ENCODE results near the gene FOXN1. TPM values are rescaled to one million over a fixed set of nuclear protein-coding genes. Genes with fewer than 3 reads are reported as not detected.

Gene FOXN1
- total and polyA plus RNA-seq, 2 donors (not counting 1 experiment from before 2014, with no cell fraction given) = not detected

DNA sequence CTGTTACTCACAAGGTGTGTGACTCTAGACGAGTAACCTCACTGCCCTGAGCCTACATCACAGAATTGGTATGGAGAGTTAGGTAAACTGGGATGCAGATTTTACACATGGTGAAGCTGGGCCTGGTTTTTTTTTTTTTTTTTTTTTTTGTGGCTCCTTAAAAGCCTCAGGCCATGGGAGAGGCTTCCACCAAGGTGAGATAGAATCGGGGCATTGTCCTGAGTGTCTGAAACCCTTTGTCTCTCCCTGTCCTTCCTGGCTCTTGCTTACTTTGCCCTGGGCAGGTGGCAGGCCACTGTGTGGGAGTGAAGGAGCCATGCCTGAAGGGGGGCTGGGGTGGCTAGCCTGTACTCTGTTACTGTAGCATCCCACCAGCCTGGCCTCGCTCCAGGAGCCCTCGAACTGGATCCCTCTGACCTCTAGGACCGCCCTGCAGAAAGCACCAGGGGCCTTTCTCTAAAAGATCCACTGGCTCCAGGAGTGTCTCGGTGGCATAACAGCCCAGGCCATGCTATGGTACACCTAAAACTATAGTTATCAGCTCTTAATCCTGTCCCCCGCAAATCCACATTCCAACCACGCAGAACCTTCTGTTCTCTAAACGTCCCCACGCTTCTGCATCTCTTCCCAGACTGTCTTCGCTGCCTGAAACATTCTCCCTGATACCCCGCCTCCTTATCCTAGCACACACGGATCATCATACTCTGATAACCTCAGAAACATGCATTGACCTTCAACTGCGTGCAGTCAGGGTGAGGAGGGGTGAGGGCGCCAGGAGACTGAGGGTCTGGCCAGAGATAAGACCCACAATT, 34.4 kb upstream of the FOXN1 start:
- no peaks in the 10 kb centered on the region for H3K36me3 ChIP-seq (ENCODE audit: control insufficient read depth, insufficient read depth, low read length)
- no peak overlapping the region for H2AFZ ChIP-seq (ENCODE audit: low read length)
- no peak overlapping the region for H3K4me3 ChIP-seq (replicated peaks in 1 of 4; ENCODE audit: control extremely low read depth in 1 of 4, insufficient read depth in 1 of 4, low read depth in 3 of 4, low read length in 4 of 4)
- H4K20me1 ChIP-seq (ENCODE audit: control insufficient read depth, extremely low read depth, insufficient read depth, low read length) = no peaks in the 10 kb centered on the region
- no peaks in the 10 kb centered on the region for H3K9me3 ChIP-seq (ENCODE audit: control insufficient read depth, insufficient read depth, low read depth, low read length)
- H3K9ac ChIP-seq (ENCODE audit: insufficient read depth, low read length) = no peak overlapping the region
- TF ChIP-seq, protein P1, sequence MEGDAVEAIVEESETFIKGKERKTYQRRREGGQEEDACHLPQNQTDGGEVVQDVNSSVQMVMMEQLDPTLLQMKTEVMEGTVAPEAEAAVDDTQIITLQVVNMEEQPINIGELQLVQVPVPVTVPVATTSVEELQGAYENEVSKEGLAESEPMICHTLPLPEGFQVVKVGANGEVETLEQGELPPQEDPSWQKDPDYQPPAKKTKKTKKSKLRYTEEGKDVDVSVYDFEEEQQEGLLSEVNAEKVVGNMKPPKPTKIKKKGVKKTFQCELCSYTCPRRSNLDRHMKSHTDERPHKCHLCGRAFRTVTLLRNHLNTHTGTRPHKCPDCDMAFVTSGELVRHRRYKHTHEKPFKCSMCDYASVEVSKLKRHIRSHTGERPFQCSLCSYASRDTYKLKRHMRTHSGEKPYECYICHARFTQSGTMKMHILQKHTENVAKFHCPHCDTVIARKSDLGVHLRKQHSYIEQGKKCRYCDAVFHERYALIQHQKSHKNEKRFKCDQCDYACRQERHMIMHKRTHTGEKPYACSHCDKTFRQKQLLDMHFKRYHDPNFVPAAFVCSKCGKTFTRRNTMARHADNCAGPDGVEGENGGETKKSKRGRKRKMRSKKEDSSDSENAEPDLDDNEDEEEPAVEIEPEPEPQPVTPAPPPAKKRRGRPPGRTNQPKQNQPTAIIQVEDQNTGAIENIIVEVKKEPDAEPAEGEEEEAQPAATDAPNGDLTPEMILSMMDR (conservative IDR thresholded peaks at IDR 0.05 in 1 of 2, IDR thresholded peaks at IDR 0.05 in 1 of 2; ENCODE audit: low read depth in 1 of 2, low read length in 2 of 2) = no peak
- no peak for TF ChIP-seq EZH2 (IDR thresholded peaks at IDR 0.05; ENCODE audit: low read length, missing control alignments)
- peaks cover 18% of the 10 kb centered on the region for H3K27me3 ChIP-seq (ENCODE audit: control insufficient read depth, insufficient read depth, low read length)
- no peak overlapping the region for H3K27ac ChIP-seq (ENCODE audit: insufficient read depth, low read length)
- no peak for DNase-seq (ENCODE audit: low read depth in 2 of 2)
- no peak overlapping the region for H3K4me2 ChIP-seq (ENCODE audit: extremely low read depth, insufficient read depth, low read length)
- H3K79me2 ChIP-seq (ENCODE audit: control insufficient read depth, insufficient read depth, low read length) = no peaks in the 10 kb centered on the region
- H3K4me1 ChIP-seq (ENCODE audit: control insufficient read depth, extremely low read depth, insufficient read depth, low read length) = no peaks in the 10 kb centered on the region

DNA sequence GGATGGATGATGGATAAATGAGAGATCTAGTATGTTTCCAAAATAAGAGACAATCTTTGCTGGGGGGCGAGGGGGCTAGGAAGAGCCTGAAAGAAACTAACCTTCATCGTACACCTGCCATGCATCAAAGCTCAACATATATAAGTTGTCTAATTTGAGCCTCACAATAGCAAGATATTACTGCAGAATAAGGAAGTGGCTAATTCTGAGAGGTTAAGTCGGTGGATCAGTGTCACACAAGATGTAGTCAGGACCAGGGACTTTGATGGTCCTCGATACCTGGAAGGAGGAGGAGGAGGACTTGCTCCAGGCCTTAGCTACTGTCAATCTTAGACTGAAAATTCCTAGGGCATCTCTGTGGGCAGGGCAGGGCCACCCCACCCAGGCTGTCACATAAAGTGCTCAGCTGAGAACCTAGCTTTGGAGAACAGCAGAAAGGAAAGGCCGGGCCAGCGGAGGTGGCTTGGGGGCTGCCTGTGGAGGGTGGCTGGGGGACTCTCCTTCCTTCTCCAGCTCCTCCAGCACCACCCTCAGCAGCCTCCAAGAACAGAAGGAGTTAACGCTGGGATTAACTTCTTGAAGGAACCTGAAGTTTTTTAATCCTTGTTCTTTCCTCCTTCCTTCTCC, 33.2 kb upstream of the FOXN1 start:
- Histone ChIP-seq H3K36me3 (ENCODE audit: control insufficient read depth, insufficient read depth, low read length) (no peaks in the 10 kb centered on the region), H3K4me2 (ENCODE audit: extremely low read depth, insufficient read depth, low read length) (no peak overlapping the region), H3K9ac (ENCODE audit: insufficient read depth, low read length) (no peak overlapping the region), H3K27ac (ENCODE audit: insufficient read depth, low read length) (no peak overlapping the region), H3K4me3 (replicated peaks in 1 of 4; ENCODE audit: control extremely low read depth in 1 of 4, insufficient read depth in 1 of 4, low read depth in 3 of 4, low read length in 4 of 4) (no peak overlapping the region), H3K79me2 (ENCODE audit: control insufficient read depth, insufficient read depth, low read length) (no peaks in the 10 kb centered on the region), H3K4me1 (ENCODE audit: control insufficient read depth, extremely low read depth, insufficient read depth, low read length) (no peaks in the 10 kb centered on the region), H2AFZ (ENCODE audit: low read length) (no peak overlapping the region), H4K20me1 (ENCODE audit: control insufficient read depth, extremely low read depth, insufficient read depth, low read length) (no peaks in the 10 kb centered on the region), H3K9me3 (ENCODE audit: control insufficient read depth, insufficient read depth, low read depth, low read length) (no peaks in the 10 kb centered on the region), H3K27me3 (ENCODE audit: control insufficient read depth, insufficient read depth, low read length) (peaks cover 17% of the 10 kb centered on the region)
- no peak for DNase-seq (ENCODE audit: low read depth in 2 of 2)
- no peak for TF ChIP-seq EZH2 (IDR thresholded peaks at IDR 0.05; ENCODE audit: low read length, missing control alignments)
- TF ChIP-seq, protein P1 (conservative IDR thresholded peaks at IDR 0.05 in 1 of 2, IDR thresholded peaks at IDR 0.05 in 1 of 2; ENCODE audit: low read depth in 1 of 2, low read length in 2 of 2) = no peak

DNA sequence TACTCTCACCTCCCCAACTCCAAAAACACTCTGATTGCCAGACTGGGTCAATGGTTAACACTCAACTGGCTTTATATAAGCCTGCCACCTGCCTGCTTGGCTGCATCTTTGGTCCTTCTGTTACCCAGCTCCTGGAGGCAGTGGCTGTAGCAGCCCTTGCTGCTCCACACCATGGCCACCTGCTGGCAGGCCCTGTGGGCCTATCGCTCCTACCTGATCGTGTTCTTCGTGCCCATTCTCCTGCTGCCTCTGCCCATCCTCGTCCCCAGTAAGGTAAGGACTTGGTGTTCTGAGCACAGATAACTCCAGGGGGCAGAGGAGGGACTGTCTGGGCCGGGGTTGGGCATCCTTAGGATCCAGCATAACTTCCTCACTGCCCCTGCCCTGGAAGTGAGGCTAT, 32.6 kb upstream of the FOXN1 start, which contains the start of gene SLC13A2:
TSS of gene SLC13A2 (plus strand) at position 103 of the 400 bp plus-strand sequence. CDS start at position 172, 69 bp downstream.
- no peaks in the 10 kb centered on the region for H3K4me1 ChIP-seq (ENCODE audit: control insufficient read depth, extremely low read depth, insufficient read depth, low read length)
- H3K27me3 ChIP-seq (ENCODE audit: control insufficient read depth, insufficient read depth, low read length) = peaks cover 17% of the 10 kb centered on the region
- H3K79me2 ChIP-seq (ENCODE audit: control insufficient read depth, insufficient read depth, low read length) = no peaks in the 10 kb centered on the region
- TF ChIP-seq, protein P1 (conservative IDR thresholded peaks at IDR 0.05 in 1 of 2, IDR thresholded peaks at IDR 0.05 in 1 of 2; ENCODE audit: low read depth in 1 of 2, low read length in 2 of 2) = no peak
- no peak for TF ChIP-seq EZH2 (IDR thresholded peaks at IDR 0.05; ENCODE audit: low read length, missing control alignments)
- H3K4me3 ChIP-seq (replicated peaks in 1 of 4; ENCODE audit: control extremely low read depth in 1 of 4, insufficient read depth in 1 of 4, low read depth in 3 of 4, low read length in 4 of 4) = no peak within 1 kb of the TSS
- no peak within 1 kb of the TSS for H2AFZ ChIP-seq (ENCODE audit: low read length)
- H3K27ac ChIP-seq (ENCODE audit: insufficient read depth, low read length) = no peak within 1 kb of the TSS
- H3K9ac ChIP-seq (ENCODE audit: insufficient read depth, low read length) = no peak within 1 kb of the TSS
- H3K9me3 ChIP-seq (ENCODE audit: control insufficient read depth, insufficient read depth, low read depth, low read length) = no peaks in the 10 kb centered on the region
- no peak for DNase-seq (ENCODE audit: low read depth in 2 of 2)
- no peaks in the 10 kb centered on the region for H3K36me3 ChIP-seq (ENCODE audit: control insufficient read depth, insufficient read depth, low read length)
- H4K20me1 ChIP-seq (ENCODE audit: control insufficient read depth, extremely low read depth, insufficient read depth, low read length) = no peaks in the 10 kb centered on the region
- H3K4me2 ChIP-seq (ENCODE audit: extremely low read depth, insufficient read depth, low read length) = no peak within 1 kb of the TSS

All from fibroblast of lung (primary cell).